T-helper 2 cell treated with Interferon-gamma antibody and Interleukin-4, amounts not matched to agents 100 ng/mL and 5 ng/mL, for 36 hours (primary cell): ENCODE results near the gene TSPAN8. TPM values are rescaled to one million over a fixed set of nuclear protein-coding genes. Genes with fewer than 3 reads are reported as not detected.
"Not testable (repeated sequence)": the region's sequence is repeated elsewhere in the genome, so short reads cannot be mapped to it uniquely, and the experiment has no call there.

Source experiments
- intact Hi-C: fragments of 100-400 bp; cut with micrococcal nuclease; formaldehyde crosslinking; loops from one replicate; pipeline ENCODE4 v1.15.1; 2023
- total RNA-seq: library from RNA; stranded (reverse); gene quantifications from 2 replicates; pipeline ENCODE4 v1.2.3, GENCODE V29; 2022

TSPAN8 gene
- total RNA-seq, 1 donor from 2014 or later, result not detected

- intact Hi-C loops, result no loop called here
Measured at GRCh38 chr12:71129364-71129763, 28.4 kb downstream of the TSPAN8 start.

GRCh38 chr12:71128191-71128788 is 29.5 kb downstream of the TSPAN8 start:
- intact Hi-C loops, result no loop called here

- intact Hi-C loops, result no loop called here
Measured at GRCh38 chr12:71125949-71126348, 31.9 kb downstream of the TSPAN8 start.

GRCh38 chr12:71125515-71125914 is 32.3 kb downstream of the TSPAN8 start:
- intact Hi-C loops, result no loop called here

GRCh38 chr12:71124835-71125460 is 32.9 kb downstream of the TSPAN8 start:
- intact Hi-C loops, result no loop called here

- intact Hi-C loops, result not testable (repeated sequence)
Measured at GRCh38 chr12:71113148-71113547, 44.7 kb downstream of the TSPAN8 start.

GRCh38 chr12:71109834-71110233 is 48.0 kb downstream of the TSPAN8 start:
- intact Hi-C loops, result no loop called here

GRCh38 chr12:71108355-71108754 is 49.4 kb downstream of the TSPAN8 start:
- intact Hi-C loops, result no loop called here

GRCh38 chr12:71107936-71108335 is 49.9 kb downstream of the TSPAN8 start:
- intact Hi-C loops, result no loop called here

GRCh38 chr12:71105956-71106355 is 51.8 kb downstream of the TSPAN8 start:
- intact Hi-C loops, result no loop called here

- intact Hi-C loops, result no loop called here
Measured at GRCh38 chr12:71092290-71092689, 65.5 kb downstream of the TSPAN8 start.

GRCh38 chr12:71090971-71091370 is 66.8 kb downstream of the TSPAN8 start:
- intact Hi-C loops, result no loop called here

- intact Hi-C loops, result no loop called here
Measured at GRCh38 chr12:71085575-71085974, 72.2 kb downstream of the TSPAN8 start.

- intact Hi-C loops, result no loop called here
Measured at GRCh38 chr12:71075743-71076142, 82.1 kb downstream of the TSPAN8 start.

Other genes with a start within 250 kb of the TSPAN8 start
- not detected in 2 replicates for gene PTPRR, start 237.3 kb downstream of the TSPAN8 start, total RNA-seq